HepG2 (cell line): ENCODE measurements around the gene CCT7. TPM values are rescaled to one million over a fixed set of nuclear protein-coding genes. Genes with fewer than 3 reads are reported as not detected.

Source experiments
- AGO2 ChIP-seq: fragments of 200-400 bp; formaldehyde crosslinking; optimal IDR thresholded peaks from 2 replicates; pipeline ENCODE3; 2017; ENCODE audit warnings: mild to moderate bottlenecking, low read depth, low read length, moderate library complexity
- ATF7-NPFF ChIP-seq: sonication (generic); formaldehyde crosslinking; IDR thresholded peaks from 2 replicates; pipeline ENCODE4 v1.8.1; 2023; ENCODE audit warnings: mild to moderate bottlenecking, low read depth, missing genetic modification reagents, moderate library complexity
- BORCS8-MEF2B ChIP-seq: sonication (generic); formaldehyde crosslinking; IDR thresholded peaks from 2 replicates; pipeline ENCODE4 v1.8.0; 2022; ENCODE audit warnings: mild to moderate bottlenecking, missing genetic modification reagents
- DMAP1 ChIP-seq: IDR thresholded peaks from 2 replicates; pipeline ENCODE4 v1.6.1; 2016
- ELF4 ChIP-seq: sonication (generic); formaldehyde crosslinking; IDR thresholded peaks from 2 replicates; pipeline ENCODE4 v1.5.0; 2020; ENCODE audit warnings: missing genetic modification reagents, mild to moderate bottlenecking, moderate library complexity, borderline replicate concordance
- HIVEP1 ChIP-seq: sonication (generic); formaldehyde crosslinking; IDR thresholded peaks from 2 replicates; pipeline ENCODE4 v1.4.0; 2020; ENCODE audit warnings: mild to moderate bottlenecking, missing genetic modification reagents
- KMT2B ChIP-seq: IDR thresholded peaks from 2 replicates; pipeline ENCODE4 v1.6.1; 2016; ENCODE audit warnings: missing genetic modification reagents, missing compliant biosample characterization
- MED1 ChIP-seq: sonication (generic); formaldehyde crosslinking; IDR thresholded peaks from 2 replicates; pipeline ENCODE4 v1.4.0; 2020; ENCODE audit warnings: missing genetic modification reagents
- MLLT10 ChIP-seq: sonication (generic); formaldehyde crosslinking; IDR thresholded peaks from 2 replicates; pipeline ENCODE4 v1.4.0; 2020; ENCODE audit warnings: missing genetic modification reagents
- MXD4 ChIP-seq: IDR thresholded peaks from 2 replicates; pipeline ENCODE4 v1.6.1; 2016; ENCODE audit warnings: mild to moderate bottlenecking, missing biosample characterization, missing genetic modification reagents
- NFKBIZ ChIP-seq: IDR thresholded peaks from 2 replicates; pipeline ENCODE4 v1.6.1; 2018; ENCODE audit warnings: missing genetic modification reagents, missing compliant biosample characterization
- NPAS2 ChIP-seq: sonication (generic); formaldehyde crosslinking; IDR thresholded peaks from 2 replicates; pipeline ENCODE4 v1.8.0; 2022; ENCODE audit warnings: mild to moderate bottlenecking, missing genetic modification reagents, borderline replicate concordance
- PLRG1 ChIP-seq: fragments of 450-650 bp; conservative IDR thresholded peaks from 2 replicates; pipeline ENCODE4 v1.6.1; 2016
- PRPF4 ChIP-seq: fragments of 200-400 bp; formaldehyde crosslinking; IDR thresholded peaks from 2 replicates; pipeline ENCODE4 v1.6.1; 2016; ENCODE audit warnings: low read length, low read depth; ENCODE audit not compliant: poor library complexity, severe bottlenecking
- SPEN ChIP-seq: sonication (generic); formaldehyde crosslinking; IDR thresholded peaks from 2 replicates; pipeline ENCODE4 v1.5.1; 2020; ENCODE audit warnings: low read depth, mild to moderate bottlenecking, missing genetic modification reagents
- SRSF9 ChIP-seq: fragments of 200-400 bp; formaldehyde crosslinking; IDR thresholded peaks from 2 replicates; pipeline ENCODE4 v1.6.1; 2018; ENCODE audit warnings: borderline replicate concordance, mild to moderate bottlenecking, low read depth, low read length; ENCODE audit not compliant: insufficient read depth, poor library complexity, severe bottlenecking
- TARDBP ChIP-seq: sonication (generic); formaldehyde crosslinking; IDR thresholded peaks from 2 replicates; pipeline ENCODE4 v1.8.0; 2022; ENCODE audit warnings: mild to moderate bottlenecking, missing genetic modification reagents
- TFDP1 ChIP-seq: IDR thresholded peaks from 2 replicates; pipeline ENCODE4 v1.6.1; 2016; ENCODE audit warnings: missing compliant biosample characterization, missing genetic modification reagents, borderline replicate concordance
- ZBTB26 ChIP-seq: IDR thresholded peaks from 2 replicates; pipeline ENCODE4 v1.6.1; 2016; ENCODE audit warnings: missing compliant biosample characterization, missing genetic modification reagents, borderline replicate concordance
- ZNF230 ChIP-seq: sonication (generic); formaldehyde crosslinking; IDR thresholded peaks from 2 replicates; pipeline ENCODE4 v1.4.0; 2020; ENCODE audit warnings: mild to moderate bottlenecking, missing genetic modification reagents
- ZNF468 ChIP-seq: sonication (generic); formaldehyde crosslinking; IDR thresholded peaks from 2 replicates; pipeline ENCODE4 v1.8.0; 2022; ENCODE audit warnings: mild to moderate bottlenecking, moderate library complexity, missing genetic modification reagents
- ZNF556 ChIP-seq: sonication (generic); formaldehyde crosslinking; IDR thresholded peaks from 2 replicates; pipeline ENCODE4 v1.4.0; 2020; ENCODE audit warnings: mild to moderate bottlenecking, missing genetic modification reagents, borderline replicate concordance
- ZNF672 ChIP-seq: sonication (generic); formaldehyde crosslinking; IDR thresholded peaks from 2 replicates; pipeline ENCODE4 v1.8.1; 2022; ENCODE audit warnings: missing genetic modification reagents
- ZNF788 ChIP-seq: sonication (generic); formaldehyde crosslinking; IDR thresholded peaks from 2 replicates; pipeline ENCODE4 v1.5.0; 2020; ENCODE audit warnings: mild to moderate bottlenecking, missing genetic modification reagents, borderline replicate concordance
- polyA plus RNA-seq, 8 experiments: library from polyadenylated mRNA; depleted of rRNA in 3 of 8; stranded (reverse) in 7 of 8; unstranded in 1 of 8; fragments of >200 nt; fragmentation: Illumina TruSeq in 4 of 8; extraction: Trizol in 4 of 8; gene quantifications; 2 replicates each; pipeline versions ENCODE4 v1.2.1 to v1.2.3, GENCODE V29; 2011 to 2016; ENCODE audit warnings: low read depth in 4 of 8, missing spikeins in 1 of 8, mixed read lengths in 1 of 8; ENCODE audit not compliant: insufficient read depth in 1 of 8
- total RNA-seq, 5 experiments: library from RNA; depleted of rRNA; stranded (reverse); fragments of >200 nt; fragmentation: Illumina TruSeq; extraction: Trizol; gene quantifications; 2 replicates each; pipeline ENCODE4 v1.2.3, GENCODE V29; 2016; ENCODE audit warnings: low read depth in 1 of 5
- TF ChIP-seq, protein P1 (sequence below): sonication (generic); formaldehyde crosslinking; IDR thresholded peaks from 2 replicates; pipeline ENCODE4 v1.8.0; 2023; ENCODE audit warnings: mild to moderate bottlenecking, missing genetic modification reagents
- TF ChIP-seq, protein P2 (sequence below): sonication (generic); formaldehyde crosslinking; IDR thresholded peaks from 2 replicates; pipeline ENCODE4 v1.4.0; 2020; ENCODE audit warnings: missing genetic modification reagents

CCT7 gene
- total and polyA plus RNA-seq, 2 of the 13 experiments (the other 11 are each of a cell fraction or from before 2014, with no cell fraction given) = 347 to 517 TPM

DNA sequence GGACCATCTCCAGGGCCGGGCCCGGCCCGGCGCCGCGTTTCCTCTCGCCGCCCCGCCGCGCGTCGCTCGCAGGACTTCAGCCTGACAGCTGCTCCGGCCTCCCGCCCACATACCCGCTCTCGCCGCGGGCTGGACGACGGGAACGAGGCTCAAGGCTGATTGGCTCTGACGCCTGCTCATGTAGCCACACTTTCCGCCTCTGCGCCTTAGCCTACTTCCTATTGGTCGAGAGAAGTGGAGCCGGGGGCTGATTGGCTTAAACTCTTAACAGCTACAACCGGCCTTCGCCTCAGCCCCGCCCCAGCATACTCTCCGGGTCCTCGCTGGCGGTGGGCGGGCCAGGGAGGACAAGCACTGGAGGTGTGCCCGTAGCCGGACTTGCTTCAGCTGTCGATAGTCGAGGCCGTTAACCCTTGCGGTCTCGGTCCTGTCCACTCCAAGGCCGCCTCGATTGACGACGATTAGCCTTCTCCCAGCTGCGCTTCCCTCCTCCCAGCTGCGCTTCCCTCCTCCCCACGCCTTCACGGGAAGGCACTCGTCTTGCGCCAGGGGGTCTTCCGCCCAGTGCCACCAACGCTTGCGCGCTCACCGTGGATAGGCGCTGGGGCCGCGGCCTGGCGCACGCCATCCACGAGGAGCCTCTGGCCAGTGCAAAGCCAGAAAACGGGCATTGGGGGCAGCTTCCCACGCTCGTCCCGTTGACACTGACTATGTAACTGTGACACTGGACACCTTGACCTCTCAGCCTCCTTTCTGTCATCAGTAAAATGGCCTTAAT is 765 bp upstream of the CCT7 start, which contains the start of gene PRADC1 (continued):
- TF ChIP-seq ZBTB26 (peak; percentile 82), ZNF788 (CRISPR knock-in tag) (peak; percentile 17; the same call in 1 of the 2 replicates), SPEN (CRISPR knock-in tag) (peak; percentile 62; the same call in 1 of the 2 replicates), ZNF672 (no peak), PLRG1 (no peak), MED1 (peak; percentile 44), ZNF230 (peak; percentile 81), BORCS8-MEF2B (peak; percentile 65), KMT2B (CRISPR knock-in tag) (peak; percentile 80), MXD4 (peak; percentile 97), TFDP1 (CRISPR knock-in tag) (peak; percentile 96), HIVEP1 (CRISPR knock-in tag) (peak; percentile 87), MLLT10 (CRISPR knock-in tag) (no peak), PRPF4 (no peak), SRSF9 (no peak), ZNF556 (CRISPR knock-in tag) (0 out of 2 replicates have a peak, but pooled peaks have one; percentile 56), AGO2 (peak; percentile 91), NPAS2 (CRISPR knock-in tag) (no peak), NFKBIZ (0 out of 2 replicates have a peak, but pooled peaks have one; percentile 34), TARDBP (CRISPR knock-in tag) (peak; percentile 15; the same call in 1 of the 2 replicates), ELF4 (CRISPR knock-in tag) (0 out of 2 replicates have a peak, but pooled peaks have one; percentile 2), ATF7-NPFF (0 out of 2 replicates have a peak, but pooled peaks have one; percentile 86), ZNF468 (peak; percentile 87), DMAP1 (CRISPR knock-in tag) (no peak; the same call in 1 of the 2 replicates)
- TF ChIP-seq, protein P1, sequence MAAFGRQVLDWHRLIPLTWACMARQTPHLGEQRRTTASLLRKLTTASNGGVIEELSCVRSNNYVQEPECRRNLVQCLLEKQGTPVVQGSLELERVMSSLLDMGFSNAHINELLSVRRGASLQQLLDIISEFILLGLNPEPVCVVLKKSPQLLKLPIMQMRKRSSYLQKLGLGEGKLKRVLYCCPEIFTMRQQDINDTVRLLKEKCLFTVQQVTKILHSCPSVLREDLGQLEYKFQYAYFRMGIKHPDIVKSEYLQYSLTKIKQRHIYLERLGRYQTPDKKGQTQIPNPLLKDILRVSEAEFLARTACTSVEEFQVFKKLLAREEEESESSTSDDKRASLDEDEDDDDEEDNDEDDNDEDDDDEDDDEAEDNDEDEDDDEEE (CRISPR knock-in tag) = peak; percentile 89; the same call in 1 of the 2 replicates
- TF ChIP-seq, protein P2, sequence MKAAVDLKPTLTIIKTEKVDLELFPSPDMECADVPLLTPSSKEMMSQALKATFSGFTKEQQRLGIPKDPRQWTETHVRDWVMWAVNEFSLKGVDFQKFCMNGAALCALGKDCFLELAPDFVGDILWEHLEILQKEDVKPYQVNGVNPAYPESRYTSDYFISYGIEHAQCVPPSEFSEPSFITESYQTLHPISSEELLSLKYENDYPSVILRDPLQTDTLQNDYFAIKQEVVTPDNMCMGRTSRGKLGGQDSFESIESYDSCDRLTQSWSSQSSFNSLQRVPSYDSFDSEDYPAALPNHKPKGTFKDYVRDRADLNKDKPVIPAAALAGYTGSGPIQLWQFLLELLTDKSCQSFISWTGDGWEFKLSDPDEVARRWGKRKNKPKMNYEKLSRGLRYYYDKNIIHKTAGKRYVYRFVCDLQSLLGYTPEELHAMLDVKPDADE = no peak
